Stomach (tissue), 9 donors: ENCODE data around the gene SPATA12. TPM values are rescaled to one million over a fixed set of nuclear protein-coding genes. Genes with fewer than 3 reads are reported as not detected.

Experiments
- DNase-seq, 2 donors: peaks; one replicate each; pipeline versions ENCODE4 v3.0.0 to v3.0.0-alpha.2; 2013 to 2019
- H3K27ac ChIP-seq, 5 donors: fragments of 200-600 bp in 4 of 5; sonication (generic) in 4 of 5; one replicate each; pipeline ENCODE4 v1.5.1; 2013 to 2019; ENCODE audit warnings: mild to moderate bottlenecking in 1 of 5, moderate library complexity in 1 of 5
- H3K27me3 ChIP-seq, 3 donors: fragments of 200-600 bp; sonication (generic); one replicate each; pipeline ENCODE4 v1.5.1; 2017 to 2019; ENCODE audit warnings: mixed run types in 1 of 3
- H3K36me3 ChIP-seq, 4 donors: fragments of 200-600 bp; sonication (generic); 1 replicate in 3 of 4; 2 replicates in 1 of 4; pipeline ENCODE4 v1.5.1; 2016 to 2019
- H3K4me1 ChIP-seq, 4 donors: fragments of 200-600 bp; sonication (generic); one replicate each; pipeline ENCODE4 v1.5.1; 2016 to 2019
- H3K4me3 ChIP-seq, 4 donors: fragments of 200-600 bp; sonication (generic) in 3 of 4; one replicate each; pipeline ENCODE4 v1.5.1; 2016 to 2019; ENCODE audit warnings: mild to moderate bottlenecking in 1 of 4
- H3K9me3 ChIP-seq, 4 donors: fragments of 200-600 bp; sonication (generic); one replicate each; pipeline ENCODE4 v1.5.1; 2016 to 2019
- EP300 ChIP-seq: sonication (generic); formaldehyde crosslinking; IDR thresholded peaks from one replicate; pipeline ENCODE4 v1.6.1; 2017; ENCODE audit warnings: antibody characterized with exemption
- POLR2A ChIP-seq, 4 donors: fragments of 450-650 bp; IDR thresholded peaks; one replicate each; pipeline ENCODE4 v1.6.1; 2016; ENCODE audit warnings: antibody characterized with exemption in 4 of 4, control low read depth in 2 of 4, mild to moderate bottlenecking in 1 of 4, moderate library complexity in 1 of 4
- POLR2AphosphoS5 ChIP-seq, 3 donors: sonication (generic); formaldehyde crosslinking; IDR thresholded peaks; one replicate each; pipeline ENCODE4 v1.6.1; 2016; ENCODE audit warnings: antibody characterized with exemption in 3 of 3
- WGBS, 5 donors: extraction: QIAGEN DNeasy Blood & Tissue Kit in 3 of 5; methylation state at CpG; one replicate each; pipeline versions ENCODE4 v1.1.5 to v1.1.7; 2013 to 2018; 5-methylcytosine and 5-hydroxymethylcytosine counted together
- intact Hi-C: fragments of 100-400 bp; cut with DNase I; formaldehyde crosslinking; loops from one replicate; pipeline ENCODE4 v1.15.1; 2023; ENCODE audit warnings: low total_unique reads
- polyA plus RNA-seq, 3 donors: library from polyadenylated mRNA; stranded (reverse); fragments of 200-250 nt; gene quantifications; one replicate each; pipeline ENCODE4 v1.2.3, GENCODE V29; 2013
- total RNA-seq, 5 donors: library from RNA; depleted of rRNA; stranded (reverse); fragments of >200 nt; gene quantifications; one replicate each; pipeline versions ENCODE4 v1.1.0 to v1.2.3, GENCODE V29; 2014 to 2016
- TF ChIP-seq, protein P1 (sequence below), 7 experiments: fragments of 450-650 bp in 4 of 7; fragments of 200-600 bp in 3 of 7; sonication (generic) in 3 of 7; IDR thresholded peaks; one replicate each; pipeline ENCODE4 v1.5.1; 2016 to 2019; ENCODE audit warnings: antibody characterized with exemption in 7 of 7, control low read depth in 2 of 7, mild to moderate bottlenecking in 1 of 7
- donor health status: healthy with polysubstance abuse.
- donor health status: Bipolar disorder and iron deficiency.
- donor health status: healthy.

Gene SPATA12
- total and polyA plus RNA-seq, 8 donors = 0.05 to 0.31 TPM; not detected in 6

DNA sequence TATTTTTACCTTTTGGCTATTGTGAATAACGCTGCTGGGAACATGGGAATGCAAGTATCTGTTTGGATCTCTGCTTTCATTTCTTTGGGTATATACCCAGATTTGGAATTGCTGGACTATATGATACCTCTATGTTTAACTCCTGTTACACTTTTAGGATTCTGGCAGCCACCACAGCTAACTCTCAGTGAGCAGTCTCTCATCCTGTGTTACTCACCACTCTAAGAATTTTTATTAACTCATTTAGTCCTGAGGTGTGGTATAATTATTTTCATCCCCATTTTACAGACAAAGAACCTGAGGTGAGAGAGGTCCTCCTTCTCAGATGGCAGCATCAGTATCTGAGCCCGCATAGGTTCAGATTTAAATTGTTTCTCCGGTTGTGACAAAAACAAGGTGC lies 1.1 kb downstream of the SPATA12 start:
- Histone ChIP-seq H3K4me1 (peaks cover 17 to 43% (median 30%) of the 10 kb centered on the region in 4 donors), H3K9me3 (no peaks in the 10 kb centered on the region), H3K27me3 (no peaks in the 10 kb centered on the region), H3K27ac (peak overlapping the region in 3 of 5 donors; percentile 72 to 81 (median 75)), H3K36me3 (no peaks in the 10 kb centered on the region), H3K4me3 (no peak overlapping the region)
- no peak for DNase-seq
- 77 to 94% (median 92%) methylated on average over 3 of the region's 3 CpGs for WGBS, 5 donors
- no peak for TF ChIP-seq POLR2AphosphoS5 (IDR thresholded peaks at IDR 0.05)
- no peak for TF ChIP-seq EP300
- TF ChIP-seq, protein P1, sequence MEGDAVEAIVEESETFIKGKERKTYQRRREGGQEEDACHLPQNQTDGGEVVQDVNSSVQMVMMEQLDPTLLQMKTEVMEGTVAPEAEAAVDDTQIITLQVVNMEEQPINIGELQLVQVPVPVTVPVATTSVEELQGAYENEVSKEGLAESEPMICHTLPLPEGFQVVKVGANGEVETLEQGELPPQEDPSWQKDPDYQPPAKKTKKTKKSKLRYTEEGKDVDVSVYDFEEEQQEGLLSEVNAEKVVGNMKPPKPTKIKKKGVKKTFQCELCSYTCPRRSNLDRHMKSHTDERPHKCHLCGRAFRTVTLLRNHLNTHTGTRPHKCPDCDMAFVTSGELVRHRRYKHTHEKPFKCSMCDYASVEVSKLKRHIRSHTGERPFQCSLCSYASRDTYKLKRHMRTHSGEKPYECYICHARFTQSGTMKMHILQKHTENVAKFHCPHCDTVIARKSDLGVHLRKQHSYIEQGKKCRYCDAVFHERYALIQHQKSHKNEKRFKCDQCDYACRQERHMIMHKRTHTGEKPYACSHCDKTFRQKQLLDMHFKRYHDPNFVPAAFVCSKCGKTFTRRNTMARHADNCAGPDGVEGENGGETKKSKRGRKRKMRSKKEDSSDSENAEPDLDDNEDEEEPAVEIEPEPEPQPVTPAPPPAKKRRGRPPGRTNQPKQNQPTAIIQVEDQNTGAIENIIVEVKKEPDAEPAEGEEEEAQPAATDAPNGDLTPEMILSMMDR (IDR thresholded peaks at IDR 0.05) = no peak
- TF ChIP-seq POLR2A (IDR thresholded peaks at IDR 0.05) = no peak
- intact Hi-C loops = no loop called here

GRCh38 chr3:57062101-57062631 lies 1.7 kb downstream of the SPATA12 start:
- intact Hi-C loops = no loop called here
- H3K27ac ChIP-seq = peak overlapping the region in 4 of 5 donors; percentile 54 to 81 (median 74)
- peak in 1 of 2 donors; percentile 39 for DNase-seq
- no peaks in the 10 kb centered on the region for H3K9me3 ChIP-seq
- 24 to 50% (median 27%) methylated on average over 7 to 9 of the region's 9 CpGs for WGBS, 5 donors
- H3K4me3 ChIP-seq = no peak overlapping the region
- TF ChIP-seq, protein P1 (IDR thresholded peaks at IDR 0.05) = no peak
- no peak for TF ChIP-seq POLR2AphosphoS5 (IDR thresholded peaks at IDR 0.05)
- TF ChIP-seq EP300 = no peak
- TF ChIP-seq POLR2A (IDR thresholded peaks at IDR 0.05) = no peak
- no peaks in the 10 kb centered on the region for H3K36me3 ChIP-seq
- H3K4me1 ChIP-seq = peaks cover 17 to 43% (median 28%) of the 10 kb centered on the region in 4 donors
- H3K27me3 ChIP-seq = no peaks in the 10 kb centered on the region

DNA sequence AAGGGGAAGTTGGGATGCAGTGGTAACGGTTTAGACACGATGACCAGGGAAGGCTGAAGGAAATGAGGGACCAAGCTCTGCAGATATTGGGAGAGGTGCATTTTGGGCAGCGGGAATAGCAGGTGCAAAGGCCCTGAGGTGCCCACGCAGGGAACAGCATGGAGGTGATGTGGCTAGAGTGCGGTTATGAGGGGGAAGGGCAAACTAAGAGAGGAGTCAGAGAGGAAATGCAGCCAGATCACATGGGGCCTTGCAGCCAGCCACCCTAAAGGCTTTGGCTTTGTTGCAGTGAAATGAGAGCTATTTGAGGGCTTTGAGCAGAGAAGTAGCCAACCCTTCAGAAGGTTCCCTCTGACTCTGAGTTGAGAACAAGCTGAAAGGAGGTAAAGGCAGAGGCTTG lies 2.6 kb downstream of the SPATA12 start:
- TF ChIP-seq POLR2A (IDR thresholded peaks at IDR 0.05) = no peak
- TF ChIP-seq POLR2AphosphoS5 (IDR thresholded peaks at IDR 0.05) = no peak
- TF ChIP-seq EP300 = no peak
- TF ChIP-seq, protein P1 (IDR thresholded peaks at IDR 0.05) = no peak
- intact Hi-C loops = no loop called here
- DNase-seq = no peak
- no peaks in the 10 kb centered on the region for H3K9me3 ChIP-seq
- peaks cover 17 to 50% (median 30%) of the 10 kb centered on the region in 4 donors for H3K4me1 ChIP-seq
- no peak overlapping the region for H3K4me3 ChIP-seq
- WGBS, 5 donors = 84 to 93% (median 87%) methylated on average over 5 of the region's 5 CpGs
- H3K27me3 ChIP-seq = no peaks in the 10 kb centered on the region
- H3K27ac ChIP-seq = peak overlapping the region in 2 of 5 donors; percentile 4 to 81
- no peaks in the 10 kb centered on the region for H3K36me3 ChIP-seq

GRCh38 chr3:57064001-57064400 lies 3.5 kb downstream of the SPATA12 start:
- DNase-seq = no peak
- no peaks in the 10 kb centered on the region for H3K9me3 ChIP-seq
- TF ChIP-seq POLR2AphosphoS5 (IDR thresholded peaks at IDR 0.05) = no peak
- no peak for TF ChIP-seq POLR2A (IDR thresholded peaks at IDR 0.05)
- TF ChIP-seq, protein P1 (IDR thresholded peaks at IDR 0.05) = no peak
- no peak for TF ChIP-seq EP300
- H3K36me3 ChIP-seq = no peaks in the 10 kb centered on the region
- no peaks in the 10 kb centered on the region for H3K27me3 ChIP-seq
- no peak overlapping the region for H3K27ac ChIP-seq
- intact Hi-C loops = no loop called here
- 83 to 91% (median 88%) methylated on average over 6 of the region's 6 CpGs for WGBS, 5 donors
- H3K4me1 ChIP-seq = peaks cover 17 to 60% (median 38%) of the 10 kb centered on the region in 4 donors
- H3K4me3 ChIP-seq = no peak overlapping the region
